NCI-H1694 (cell line): Measurements from ENCODE around the gene UVRAG.

Experiments
- DNase-seq: peaks from one replicate; lab custom pipeline; 2025; lab: John Stamatoyannopoulos, UW

Gene UVRAG

DNA sequence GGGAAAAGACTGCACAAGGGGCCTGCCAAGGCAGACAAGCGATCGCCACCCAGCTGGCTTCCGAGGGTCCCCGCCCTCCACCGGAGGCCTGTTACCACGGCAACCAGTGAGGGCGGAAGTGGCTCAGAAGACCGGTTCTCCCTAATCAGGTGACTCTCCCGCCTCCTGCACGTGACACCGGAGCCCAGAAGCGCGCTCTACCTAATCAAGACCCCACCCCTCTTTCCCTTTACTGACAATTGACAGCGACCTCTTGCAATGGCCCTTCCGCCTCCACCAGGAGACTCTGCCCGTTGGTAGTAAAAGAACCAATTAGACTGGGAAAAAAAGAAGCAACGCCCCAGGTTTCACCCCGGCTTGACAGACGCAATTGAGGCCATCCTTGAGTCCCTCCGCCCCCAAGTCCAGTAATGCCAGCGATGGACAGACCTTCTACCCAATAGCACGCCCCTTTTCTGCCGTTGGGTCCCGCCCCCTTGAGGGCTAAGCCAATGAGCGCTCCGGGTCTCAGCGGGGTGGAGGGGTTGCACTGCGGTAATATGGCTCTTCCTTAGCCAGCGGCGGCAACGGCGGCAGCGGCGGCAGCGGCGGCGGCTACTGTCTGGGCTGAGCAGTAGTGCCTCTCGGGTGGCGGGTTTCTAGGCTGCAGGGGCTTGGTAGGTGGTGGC lies at the start of gene UVRAG:
Gene UVRAG, plus strand, starts transcription at position 534 of the 668 bp plus-strand sequence. CDS start 198 bp downstream, outside the sequence.
- peak; percentile 99 for DNase-seq

DNA sequence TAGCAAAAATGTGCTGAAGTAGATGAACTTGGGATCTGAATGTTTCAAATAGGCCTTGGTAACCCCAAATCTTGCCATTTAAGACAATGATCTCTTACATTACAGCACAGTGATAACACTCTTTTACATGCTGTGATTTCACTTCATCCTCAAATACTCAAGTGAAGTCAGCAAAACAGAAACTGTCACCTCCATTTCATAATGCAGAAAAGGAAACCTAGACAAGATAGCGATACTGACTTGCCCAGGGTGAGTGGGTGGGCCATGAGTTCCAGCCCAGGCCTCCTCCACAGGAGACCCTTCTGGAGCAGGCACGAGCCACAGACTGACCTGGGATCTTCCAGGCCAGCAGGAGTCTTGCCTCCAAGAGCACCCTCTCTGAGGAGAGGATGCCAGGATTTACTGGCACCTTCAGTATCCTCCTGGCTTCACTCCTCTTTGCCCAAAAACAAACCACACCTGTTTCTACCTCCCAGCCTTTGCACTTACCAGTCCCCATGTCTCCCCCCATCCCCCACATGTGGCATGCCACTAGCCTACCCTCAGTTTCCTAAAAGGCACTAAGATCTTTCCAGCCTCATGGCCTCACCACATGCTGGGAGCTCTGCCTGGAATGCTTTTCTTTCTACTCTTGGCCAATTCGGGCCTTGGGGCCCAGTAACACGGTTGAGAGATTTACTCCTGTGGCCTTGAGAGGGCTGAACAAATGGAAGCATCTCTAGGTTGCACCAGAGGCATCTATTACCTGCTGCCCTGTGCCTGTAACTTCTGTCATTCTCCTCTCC lies 48.4 kb upstream of the UVRAG start:
- DNase-seq = no peak

DNA sequence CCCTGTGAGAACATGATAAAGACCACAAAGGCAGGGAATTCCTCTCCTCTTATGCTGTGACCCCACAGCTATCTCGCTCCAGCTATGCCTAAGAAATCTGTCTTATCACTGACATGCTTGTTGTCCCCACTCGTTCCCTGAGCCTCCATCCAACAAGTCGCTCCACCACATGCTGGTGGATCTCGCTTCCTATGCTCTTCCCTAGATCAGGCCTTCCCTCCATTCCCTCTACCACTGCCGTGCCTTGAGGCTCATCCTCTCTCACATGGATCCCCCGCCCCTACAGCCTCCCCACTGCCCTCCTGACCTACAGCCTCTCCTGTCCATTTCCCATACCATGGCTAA lies 47.8 kb upstream of the UVRAG start:
- no peak for DNase-seq

DNA sequence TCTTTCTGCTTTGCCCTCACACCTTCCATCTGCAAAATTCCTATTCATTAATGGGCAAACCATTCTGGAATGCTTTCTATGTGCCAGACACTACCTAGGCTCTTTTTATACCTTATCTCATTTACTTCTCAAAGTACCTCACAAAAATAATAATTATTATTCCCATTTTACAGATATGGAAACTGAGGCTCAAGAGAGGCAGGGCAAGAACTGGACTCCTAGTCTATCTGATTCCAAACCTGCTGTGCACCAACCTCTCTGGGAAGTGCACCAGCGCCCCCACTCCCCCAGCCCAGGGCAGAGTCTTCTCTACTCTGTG lies 47.3 kb upstream of the UVRAG start:
- no peak for DNase-seq

DNA sequence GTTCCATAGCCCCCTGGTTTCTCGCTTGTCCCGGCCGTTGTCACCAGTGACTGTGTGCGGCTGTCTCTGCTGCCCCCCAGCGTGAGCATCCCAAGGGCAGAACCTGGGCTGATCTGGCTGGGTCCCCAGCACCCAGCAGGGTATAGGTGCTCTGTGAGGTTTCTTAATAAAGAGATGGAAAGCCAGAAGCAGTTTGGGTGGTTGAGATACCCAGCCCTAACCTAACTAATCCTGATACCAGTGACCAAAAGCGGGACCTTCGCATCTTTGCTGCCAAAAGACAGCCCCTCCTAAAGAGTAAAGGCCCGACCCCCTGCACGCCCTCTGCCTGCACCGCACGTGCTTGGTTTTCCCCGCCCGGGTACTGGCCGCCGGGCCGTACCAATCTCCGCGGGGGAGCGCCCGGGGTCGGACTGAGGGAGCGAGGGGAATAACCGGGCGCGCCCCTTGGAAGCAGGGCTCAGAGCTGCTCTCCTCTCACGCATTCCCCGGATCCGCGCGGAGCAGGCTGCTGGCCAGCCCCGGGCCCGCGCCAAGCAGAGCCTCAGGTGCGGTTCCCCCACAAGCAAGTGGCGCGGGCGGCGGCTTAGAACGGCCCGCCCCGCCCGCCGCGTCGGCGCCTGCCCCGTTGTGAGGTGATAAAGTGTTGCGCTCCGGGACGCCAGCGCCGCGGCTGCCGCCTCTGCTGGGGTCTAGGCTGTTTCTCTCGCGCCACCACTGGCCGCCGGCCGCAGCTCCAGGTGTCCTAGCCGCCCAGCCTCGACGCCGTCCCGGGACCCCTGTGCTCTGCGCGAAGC lies 46.7 kb upstream of the UVRAG start, which contains the start of gene DGAT2:
Gene DGAT2, plus strand, starts transcription at position 667 of the 797 bp plus-strand sequence. CDS start 214 bp downstream, outside the sequence.
- peak; percentile 85 for DNase-seq

DNA sequence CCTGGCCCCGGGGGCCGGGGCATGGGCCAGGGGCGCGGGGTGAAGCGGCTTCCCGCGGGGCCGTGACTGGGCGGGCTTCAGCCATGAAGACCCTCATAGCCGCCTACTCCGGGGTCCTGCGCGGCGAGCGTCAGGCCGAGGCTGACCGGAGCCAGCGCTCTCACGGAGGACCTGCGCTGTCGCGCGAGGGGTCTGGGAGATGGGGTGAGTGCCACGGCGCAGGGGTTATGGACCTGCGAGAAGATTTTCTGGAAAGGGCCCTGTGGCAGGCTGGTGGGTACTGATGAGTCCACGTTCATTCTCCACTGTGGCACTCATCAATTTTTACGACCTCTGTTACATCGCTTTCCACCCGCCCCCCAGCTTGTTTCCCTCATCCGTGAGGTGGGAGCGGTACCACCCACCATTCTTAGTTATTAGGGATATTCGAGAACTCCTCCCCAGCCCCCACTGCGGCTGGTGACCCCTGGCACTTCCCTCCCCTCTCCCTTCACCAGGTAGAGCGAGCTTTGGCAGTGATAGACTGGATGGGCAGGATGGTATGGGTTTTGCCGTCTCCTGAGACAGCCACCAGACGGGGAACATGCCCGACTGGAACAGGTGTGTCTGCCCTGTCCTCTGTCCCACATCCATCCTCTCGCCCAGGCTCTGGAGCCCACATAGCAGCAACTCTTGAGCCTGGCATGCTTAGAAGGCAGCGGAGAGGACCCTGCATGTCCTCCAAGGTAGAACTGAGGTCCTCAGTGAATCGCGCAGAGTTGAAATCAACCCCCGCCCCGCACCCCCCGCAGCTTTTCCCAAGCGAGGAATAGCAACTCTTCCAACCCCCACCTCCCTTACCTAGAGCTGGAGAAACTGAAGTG lies 45.9 kb upstream of the UVRAG start:
- no peak for DNase-seq

DNA sequence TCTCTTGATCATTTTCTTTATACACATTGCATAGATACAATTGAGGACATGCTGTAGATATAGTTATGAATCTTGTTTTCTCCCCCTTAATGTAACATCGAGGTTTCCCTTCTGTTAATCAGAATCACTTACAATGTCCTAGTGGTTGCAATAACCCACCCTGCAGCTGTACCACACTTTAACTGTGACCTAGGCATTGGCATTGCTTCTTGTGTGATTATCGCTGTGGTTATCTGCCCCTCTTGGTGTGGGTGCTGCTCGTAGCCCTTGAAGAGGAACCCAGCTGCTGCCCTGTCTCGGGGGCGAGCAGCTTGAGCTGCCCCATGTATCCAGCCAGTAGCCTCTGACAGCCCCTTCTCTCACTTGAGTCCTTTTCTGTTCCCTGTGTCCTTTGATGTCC lies 44.9 kb upstream of the UVRAG start:
- DNase-seq = no peak

DNA sequence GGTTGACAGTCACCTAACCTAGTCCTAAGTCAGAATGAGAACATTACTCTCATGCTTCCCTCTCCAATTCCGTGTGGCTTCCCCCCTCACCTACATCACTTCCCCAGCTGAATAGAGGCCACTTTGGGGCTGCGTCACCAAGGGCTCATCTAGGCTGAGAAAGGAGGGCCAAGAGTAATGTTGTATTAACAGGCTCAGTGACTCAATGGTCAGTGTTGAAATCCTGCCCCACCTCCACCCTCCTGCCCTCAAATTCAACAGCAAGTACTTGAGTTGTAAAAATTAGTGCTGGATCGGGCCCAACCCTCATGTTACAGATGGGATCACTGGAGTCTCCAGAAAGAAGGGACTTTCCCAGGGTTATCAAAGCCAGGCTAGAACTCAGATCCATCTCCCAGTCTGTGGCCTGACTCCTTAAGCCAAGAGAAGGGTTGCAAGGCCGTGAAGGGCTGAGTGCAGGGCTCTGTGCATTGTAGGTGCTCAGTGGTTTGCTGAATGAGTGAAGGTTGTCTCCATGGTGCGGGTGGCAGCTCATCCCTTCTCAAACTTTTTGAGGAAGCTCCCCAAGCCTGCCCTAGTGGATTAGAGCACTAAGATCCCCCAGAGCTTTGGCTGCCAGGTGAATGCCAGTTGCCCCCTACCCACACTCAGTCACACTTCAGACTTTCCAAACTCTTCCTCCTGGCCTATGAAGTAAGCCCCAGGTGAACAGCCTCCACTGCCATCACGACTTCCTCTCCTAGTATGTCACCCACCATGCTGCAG lies 43.2 kb upstream of the UVRAG start:
- DNase-seq = no peak

DNA sequence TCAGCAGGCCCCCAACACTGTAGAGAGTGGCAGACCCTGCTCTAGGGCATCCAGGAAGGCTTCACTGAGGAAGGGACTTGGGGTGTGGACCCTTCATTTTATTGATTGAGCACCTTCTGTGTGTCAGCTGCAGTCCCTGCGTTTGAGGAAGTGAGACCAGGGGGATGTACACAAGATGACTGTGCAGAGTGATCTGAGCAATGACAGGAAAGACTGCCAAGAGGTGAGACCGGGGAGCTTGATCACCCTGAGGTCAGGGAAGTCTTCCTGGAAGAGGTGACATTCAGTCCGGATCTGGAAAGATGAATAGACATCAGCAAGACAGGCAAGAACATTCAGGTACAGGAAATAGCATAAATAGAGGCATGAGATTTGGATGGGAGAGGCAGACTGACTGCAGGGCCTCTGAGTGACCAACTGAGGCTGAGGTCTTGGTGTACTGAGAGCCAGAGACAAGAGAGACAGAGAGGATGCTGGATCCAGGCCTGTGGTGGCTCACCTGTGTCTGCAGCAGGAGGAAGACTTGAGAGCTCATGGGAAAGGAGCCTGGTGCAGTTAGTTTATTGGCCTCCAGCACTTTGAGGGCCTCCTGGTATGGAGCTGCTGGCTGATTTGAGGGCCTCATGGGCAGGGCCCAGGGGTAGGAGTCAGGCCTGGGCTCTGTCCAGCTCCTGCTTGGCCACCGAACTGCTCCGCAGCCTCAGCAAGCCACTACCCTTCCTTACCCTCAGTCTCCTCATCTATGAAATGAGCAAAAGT lies 41.2 kb upstream of the UVRAG start:
- DNase-seq = no peak

DNA sequence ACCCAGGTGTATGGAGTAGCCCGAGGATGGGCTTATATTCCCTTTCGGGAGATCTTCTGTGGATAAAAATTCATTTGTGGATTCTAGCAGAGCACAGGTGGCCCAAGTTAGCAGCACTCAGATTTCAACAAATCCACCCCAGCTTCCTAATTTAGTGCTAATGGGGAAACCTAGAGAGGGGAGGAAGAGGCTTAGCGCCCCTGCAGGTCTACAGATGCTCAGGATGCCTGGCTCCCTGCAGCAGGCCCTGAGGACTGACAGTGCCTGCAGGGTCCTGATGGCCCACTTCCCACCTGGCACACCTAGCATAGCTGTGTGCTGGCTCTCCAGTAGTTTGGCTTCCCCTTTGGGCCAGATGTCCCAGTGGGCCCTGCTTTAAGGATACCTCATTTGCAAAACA lies 40.0 kb upstream of the UVRAG start:
- DNase-seq = no peak

DNA sequence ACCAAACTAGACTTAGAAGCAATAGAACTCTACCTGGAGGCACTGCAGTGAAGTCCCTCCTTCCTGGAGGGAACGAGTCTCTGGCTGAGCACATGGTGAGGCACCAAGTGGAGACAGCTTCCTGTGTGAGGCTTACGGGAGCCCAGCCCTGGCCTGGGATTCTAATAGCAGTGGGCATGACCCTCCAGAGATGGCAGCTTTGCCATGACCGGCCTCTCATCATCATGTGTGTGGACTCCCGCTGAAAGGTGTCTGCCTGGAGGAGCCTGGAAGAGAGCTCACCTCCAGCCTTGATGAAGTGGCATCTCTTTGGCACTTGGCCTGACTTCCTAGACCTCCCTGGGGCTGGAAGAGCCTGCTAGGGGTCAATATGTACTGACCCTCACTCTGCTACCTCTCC lies 38.5 kb upstream of the UVRAG start:
- no peak for DNase-seq

DNA sequence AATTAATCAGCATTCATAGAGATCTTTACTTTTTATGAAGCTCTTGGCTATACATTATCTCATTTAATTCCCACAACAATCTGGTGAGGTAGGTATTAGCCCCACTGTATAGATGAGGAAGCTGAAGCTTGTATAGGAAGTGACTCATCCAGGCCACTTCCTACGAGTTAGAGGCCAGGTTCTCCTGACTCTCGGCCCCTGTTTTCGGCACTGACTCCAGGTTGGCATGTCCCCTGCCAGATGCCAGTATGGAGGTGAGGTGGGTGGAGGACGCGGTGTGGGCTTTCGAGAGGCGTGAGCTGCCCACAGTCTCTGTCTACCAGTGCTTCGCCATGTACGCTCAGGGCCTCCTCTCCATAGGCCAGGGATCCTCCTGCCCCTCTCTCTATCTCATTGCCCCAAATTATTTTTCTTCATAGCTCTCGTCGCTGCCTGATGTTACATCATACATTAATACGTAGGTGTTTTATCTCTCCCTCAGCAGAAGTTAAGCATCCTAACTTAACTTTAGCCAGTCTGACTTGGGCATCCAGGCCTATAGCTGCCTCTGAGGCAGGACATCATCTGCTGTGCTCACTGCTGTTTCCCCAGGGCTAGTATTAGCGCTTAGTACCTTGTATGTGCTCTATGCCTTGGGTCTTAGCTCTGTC lies 37.4 kb upstream of the UVRAG start:
- DNase-seq = no peak

DNA sequence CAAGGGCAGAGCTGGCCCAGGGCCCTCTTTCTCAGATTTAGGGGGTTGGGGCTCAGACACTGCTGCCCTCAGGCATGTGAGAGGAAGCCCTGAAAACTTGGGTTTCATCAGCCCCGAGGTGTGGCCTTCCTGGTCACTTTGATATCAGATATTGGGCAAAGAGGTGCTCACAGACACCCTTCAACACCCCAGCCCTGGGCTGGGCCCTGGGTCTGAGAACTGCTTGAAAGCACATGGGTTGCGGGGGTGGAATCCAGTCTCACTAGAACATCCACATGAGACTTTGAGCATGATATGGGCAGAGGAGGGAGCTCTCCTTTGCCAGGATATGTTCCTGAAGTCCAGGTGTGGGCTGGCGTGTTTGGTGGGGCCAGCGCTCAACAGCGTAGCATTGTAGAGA lies 36.0 kb upstream of the UVRAG start:
- no peak for DNase-seq

DNA sequence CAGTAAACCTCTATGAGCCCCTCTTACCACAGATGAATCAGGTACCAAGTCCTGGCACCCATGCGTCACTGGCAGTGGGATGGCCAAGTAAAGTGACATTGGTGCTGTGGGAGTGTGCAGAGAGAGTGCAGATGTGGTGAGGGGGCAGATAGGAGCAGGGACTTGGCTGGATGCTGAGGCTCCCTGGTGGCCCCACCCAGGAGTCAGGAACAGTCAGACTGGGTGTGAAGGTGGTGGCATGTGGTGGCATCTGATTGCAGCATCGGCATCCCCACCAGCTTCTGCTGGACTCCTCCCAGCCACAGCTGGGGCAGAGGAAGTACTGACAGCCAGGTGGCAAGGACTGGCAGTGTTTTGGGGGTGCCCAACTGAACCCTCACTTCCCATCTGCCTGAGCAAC lies 35.0 kb upstream of the UVRAG start:
- DNase-seq = no peak

DNA sequence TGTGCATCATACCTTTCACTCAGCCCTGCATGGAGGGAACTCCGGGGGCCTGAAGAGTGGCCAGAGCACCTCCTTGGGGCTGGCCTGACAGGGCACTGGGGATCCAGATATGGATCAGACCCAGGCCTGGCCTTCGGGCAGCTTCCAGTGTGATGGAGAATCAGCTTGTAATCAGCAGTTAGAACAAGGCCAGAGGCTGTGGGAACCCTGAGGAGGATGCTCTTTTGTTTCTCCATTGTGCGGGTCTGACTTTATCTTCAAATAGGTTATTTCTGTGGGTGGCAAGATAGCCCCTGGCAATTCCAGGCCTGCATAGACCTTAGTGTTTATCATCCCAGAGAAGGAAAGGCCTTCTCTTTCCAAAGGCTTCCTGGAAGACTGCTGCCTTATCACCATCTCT lies 34.1 kb upstream of the UVRAG start:
- DNase-seq = no peak

DNA sequence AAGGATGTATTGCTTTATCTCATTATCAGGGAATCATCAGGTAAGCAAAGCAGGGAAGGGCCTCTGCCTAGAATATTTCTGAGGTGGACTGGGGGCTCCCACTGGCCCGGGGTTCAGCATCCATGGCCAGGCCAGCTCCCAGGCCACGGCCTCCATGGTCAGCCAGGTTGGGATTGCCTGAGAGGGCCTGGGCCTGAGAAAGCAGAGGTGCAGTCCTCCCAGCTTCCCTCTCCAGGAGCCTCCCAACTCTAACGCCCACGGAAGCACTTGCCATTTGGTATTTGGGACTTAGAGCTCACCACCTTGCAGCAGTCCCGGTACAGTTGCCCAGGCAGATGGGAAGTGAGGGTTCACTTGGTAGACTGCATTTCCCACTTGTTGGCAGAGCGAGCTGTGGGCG lies 33.7 kb upstream of the UVRAG start:
- no peak for DNase-seq

DNA sequence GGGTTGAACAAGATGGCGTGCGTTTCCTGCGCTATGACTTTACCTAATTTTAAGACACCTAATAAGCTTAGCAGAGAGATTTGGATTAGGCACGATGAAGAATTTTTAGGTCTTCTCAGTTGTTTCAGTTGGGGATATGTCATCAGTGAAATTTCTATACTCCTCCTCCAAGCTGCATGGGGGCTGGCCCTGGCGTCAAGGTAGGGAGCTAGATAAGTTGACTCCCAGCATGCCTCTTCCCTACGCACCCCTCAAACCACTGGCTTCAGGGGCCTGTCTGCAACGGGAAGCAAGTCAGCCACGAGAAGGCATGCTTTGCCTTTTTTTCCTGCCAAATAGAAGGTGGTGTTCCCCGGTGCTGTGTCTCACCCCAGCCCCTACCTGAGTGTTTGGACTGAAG lies 33.2 kb upstream of the UVRAG start:
- DNase-seq = no peak

DNA sequence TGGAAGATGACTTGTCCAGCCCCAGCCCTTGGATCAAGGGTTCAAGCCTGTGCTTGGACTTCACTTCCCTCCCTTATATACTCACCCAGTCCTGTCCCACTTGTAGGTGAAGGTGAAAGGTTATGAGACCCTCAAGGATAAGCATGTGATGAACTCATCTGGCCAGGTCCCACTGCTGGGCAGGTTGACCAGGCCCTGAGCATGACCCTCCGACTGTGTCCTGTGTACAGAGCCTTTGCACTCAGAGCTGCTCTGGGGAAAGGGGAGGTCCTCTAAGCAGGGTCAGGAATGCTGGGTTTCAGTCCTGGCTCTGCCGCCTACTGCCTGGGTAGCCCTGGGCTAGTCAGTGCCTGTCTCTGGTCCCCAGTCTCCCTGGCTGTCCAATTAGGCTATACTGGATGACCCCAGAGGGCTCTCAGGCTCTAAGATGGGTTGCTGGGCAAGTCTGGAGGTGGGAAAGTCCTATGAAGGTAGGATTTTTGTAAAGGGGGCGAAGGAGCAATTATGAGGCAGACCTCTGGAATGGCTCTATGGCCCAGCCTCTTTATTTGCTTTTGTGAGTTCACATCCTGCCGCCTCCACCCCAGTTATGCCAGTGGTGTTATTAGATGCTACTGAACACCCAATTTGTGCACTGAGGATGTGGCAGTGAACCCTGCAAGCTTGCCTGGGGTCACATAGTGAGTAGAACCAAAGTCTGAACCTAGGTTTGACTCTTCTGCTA lies 32.3 kb upstream of the UVRAG start:
- no peak for DNase-seq

DNA sequence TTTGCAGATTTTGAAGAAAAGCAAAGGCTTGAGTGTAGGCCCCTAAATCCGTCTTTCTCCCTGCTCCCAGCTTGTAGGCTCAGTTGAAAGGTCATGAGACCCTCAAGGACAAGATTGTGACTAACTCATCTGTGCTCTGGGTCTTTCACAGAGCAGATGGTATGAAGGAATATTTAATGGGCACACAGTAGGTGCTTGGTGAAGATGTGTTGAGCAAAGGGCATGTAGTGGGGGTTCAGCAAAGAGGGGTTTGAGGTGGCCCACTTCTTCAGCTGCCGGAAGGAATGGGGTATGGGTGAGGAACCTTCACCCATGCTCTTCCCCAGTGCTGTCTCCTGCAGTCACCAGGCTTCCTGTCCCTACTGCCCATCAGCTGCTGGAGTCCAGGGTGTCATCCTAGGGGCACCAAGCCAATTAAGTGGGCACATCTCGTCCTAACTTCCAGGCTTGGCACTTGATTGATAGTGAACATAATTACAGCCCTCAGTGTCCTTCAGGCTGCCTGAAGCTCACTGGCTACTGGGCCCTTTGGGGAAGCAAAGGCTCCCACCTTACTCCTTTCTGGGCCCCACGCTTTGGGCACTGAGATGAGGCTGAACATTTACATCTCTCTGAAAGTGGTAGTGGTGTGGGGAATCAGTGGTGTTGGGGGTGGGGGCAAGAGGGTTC lies 31.5 kb upstream of the UVRAG start:
- no peak for DNase-seq
